HepG2 (cell line): Measurements from ENCODE around the gene SLC23A2. TPM values are rescaled to one million over a fixed set of nuclear protein-coding genes. Genes with fewer than 3 reads are reported as not detected.

Source experiments
- CREB1 ChIP-seq, 2 experiments: fragments of 450-650 bp in 1 of 2; IDR thresholded peaks; 2 replicates each; pipeline ENCODE4 v1.6.1; 2016 to 2017; ENCODE audit warnings: control low read depth in 1 of 2, mild to moderate bottlenecking in 1 of 2, missing compliant biosample characterization in 1 of 2, missing genetic modification characterization in 1 of 2
- ESRRA ChIP-seq: sonication (generic); formaldehyde crosslinking; IDR thresholded peaks from 2 replicates; pipeline ENCODE4 v1.5.1; 2020; ENCODE audit warnings: mild to moderate bottlenecking, low read depth, missing genetic modification reagents
- GTF3A ChIP-seq: sonication (generic); formaldehyde crosslinking; conservative IDR thresholded peaks from 2 replicates; pipeline ENCODE4 v1.4.0; 2020; ENCODE audit warnings: mild to moderate bottlenecking, missing genetic modification reagents
- HNF4G ChIP-seq, 2 experiments: sonication (generic) in 1 of 2; formaldehyde crosslinking in 1 of 2; IDR thresholded peaks; 2 replicates each; pipeline versions ENCODE4 v1.4.0 to v1.6.1; 2011 to 2020; ENCODE audit warnings: borderline replicate concordance in 2 of 2, low read depth in 2 of 2, mild to moderate bottlenecking in 2 of 2, low read length in 1 of 2, missing genetic modification reagents in 1 of 2, moderate library complexity in 1 of 2
- KDM5B ChIP-seq: sonication (generic); formaldehyde crosslinking; IDR thresholded peaks from 2 replicates; pipeline ENCODE4 v1.4.0; 2020; ENCODE audit warnings: missing genetic modification reagents, mild to moderate bottlenecking, borderline replicate concordance
- MBNL3 ChIP-seq: fragments of 250-450 bp; sonication (Bioruptor Pico); conservative IDR thresholded peaks from 2 replicates; pipeline ENCODE4 v1.8.0; 2022; ENCODE audit warnings: mild to moderate bottlenecking, inconsistent platforms
- MXD4 ChIP-seq: IDR thresholded peaks from 2 replicates; pipeline ENCODE4 v1.6.1; 2016; ENCODE audit warnings: mild to moderate bottlenecking, missing biosample characterization, missing genetic modification reagents
- RARG ChIP-seq: sonication (generic); formaldehyde crosslinking; IDR thresholded peaks from 2 replicates; pipeline ENCODE4 v1.4.0; 2020; ENCODE audit warnings: low read depth, mild to moderate bottlenecking, missing genetic modification reagents
- XRCC5 ChIP-seq: fragments of 200-400 bp; formaldehyde crosslinking; optimal IDR thresholded peaks from 2 replicates; pipeline ENCODE3; 2017; ENCODE audit warnings: mild to moderate bottlenecking, low read length
- ZBTB43 ChIP-seq: sonication (generic); formaldehyde crosslinking; conservative IDR thresholded peaks from 2 replicates; pipeline ENCODE4 v1.4.0; 2020; ENCODE audit warnings: missing genetic modification reagents
- ZNF260 ChIP-seq: sonication (generic); formaldehyde crosslinking; IDR thresholded peaks from 2 replicates; pipeline ENCODE4 v1.4.0; 2020; ENCODE audit warnings: missing genetic modification reagents, low read depth, mild to moderate bottlenecking, borderline replicate concordance
- ZNF281 ChIP-seq: sonication (generic); formaldehyde crosslinking; IDR thresholded peaks from 2 replicates; pipeline ENCODE4 v1.4.0; 2020; ENCODE audit warnings: missing genetic modification reagents, borderline replicate concordance
- ZNF33A ChIP-seq: sonication (generic); formaldehyde crosslinking; IDR thresholded peaks from 2 replicates; pipeline ENCODE4 v1.5.1; 2020; ENCODE audit warnings: missing genetic modification reagents, mild to moderate bottlenecking, moderate library complexity, borderline replicate concordance
- ZNF407 ChIP-seq: sonication (generic); formaldehyde crosslinking; IDR thresholded peaks from one replicate; pipeline ENCODE4 v1.5.1; 2020; ENCODE audit warnings: mild to moderate bottlenecking, missing genetic modification reagents; ENCODE audit errors: not compliant biosample characterization
- ZNF766 ChIP-seq: sonication (generic); formaldehyde crosslinking; IDR thresholded peaks from 2 replicates; pipeline ENCODE4 v1.5.0; 2020; ENCODE audit warnings: missing genetic modification reagents, borderline replicate concordance
- ZSCAN29 ChIP-seq: sonication (generic); formaldehyde crosslinking; conservative IDR thresholded peaks from 2 replicates; pipeline ENCODE4 v1.4.0; 2020; ENCODE audit warnings: mild to moderate bottlenecking, missing genetic modification reagents
- polyA plus RNA-seq, 8 experiments: library from polyadenylated mRNA; depleted of rRNA in 3 of 8; stranded (reverse) in 7 of 8; unstranded in 1 of 8; fragments of >200 nt; fragmentation: Illumina TruSeq in 4 of 8; extraction: Trizol in 4 of 8; gene quantifications; 2 replicates each; pipeline versions ENCODE4 v1.2.1 to v1.2.3, GENCODE V29; 2011 to 2016; ENCODE audit warnings: low read depth in 4 of 8, missing spikeins in 1 of 8, mixed read lengths in 1 of 8; ENCODE audit not compliant: insufficient read depth in 1 of 8
- total RNA-seq, 5 experiments: library from RNA; depleted of rRNA; stranded (reverse); fragments of >200 nt; fragmentation: Illumina TruSeq; extraction: Trizol; gene quantifications; 2 replicates each; pipeline ENCODE4 v1.2.3, GENCODE V29; 2016; ENCODE audit warnings: low read depth in 1 of 5

SLC23A2 gene
- total and polyA plus RNA-seq, 2 of the 13 experiments (the other 11 are each of a cell fraction or from before 2014, with no cell fraction given), result 42.2 to 51.2 TPM

GRCh38 chr20:4936851-4937406 is 64.4 kb downstream of the SLC23A2 start (continued):
- TF ChIP-seq ZNF281 (CRISPR knock-in tag) (no peak), ZNF766 (CRISPR knock-in tag) (peak; percentile 48; the same call in 1 of the 2 replicates), ZSCAN29 (CRISPR knock-in tag) (peak; percentile 89; the same call in 1 of the 2 replicates), ZNF33A (no peak; the same call in 1 of the 2 replicates), XRCC5 (no peak), GTF3A (0 out of 2 replicates have a peak, but pooled peaks have one; percentile 39), ZNF260 (CRISPR knock-in tag) (no peak), CREB1 (IDR thresholded peaks at IDR 0.05) (peak; percentile 82), CREB1 (CRISPR knock-in tag; IDR thresholded peaks at IDR 0.05) (no peak), KDM5B (CRISPR knock-in tag) (no peak), MBNL3 (CRISPR knock-in tag) (no peak), MXD4 (no peak; the same call in 1 of the 2 replicates), RARG (CRISPR knock-in tag) (no peak), HNF4G (IDR thresholded peaks at IDR 0.05; ENCODE audit: borderline replicate concordance, low read depth, low read length) (no peak; the same call in 1 of the 2 replicates), HNF4G (CRISPR knock-in tag; IDR thresholded peaks at IDR 0.05; ENCODE audit: borderline replicate concordance, low read depth) (peak; percentile 81; the same call in 1 of the 2 replicates), ZNF407 (no peak), ESRRA (CRISPR knock-in tag) (peak; percentile 98), ZBTB43 (peak; percentile 80; the same call in 1 of the 2 replicates)
